GM12891 (cell line): ENCODE measurements around the gene ITPR1.

ENCODE experiments used
- DNase-seq: peaks from one replicate; pipeline ENCODE4 v3.0.0; 2011; ENCODE audit warnings: low spot score; ENCODE audit not compliant: insufficient read length
- FAIRE-seq: peaks from 2 replicates; lab custom pipeline; 2011; peaks lifted over from hg19 to GRCh38; lab: Jason Lieb, UNC
- PAX5 ChIP-seq: IDR thresholded peaks from 2 replicates; pipeline ENCODE4 v1.6.1; 2011; ENCODE audit warnings: low read length, moderate library complexity, mild to moderate bottlenecking; ENCODE audit not compliant: insufficient read depth, severe bottlenecking
- POLR2A ChIP-seq: IDR thresholded peaks from 2 replicates; pipeline ENCODE4 v1.6.1; 2011; ENCODE audit warnings: low read depth, low read length, control low read depth
- POLR2AphosphoS5 ChIP-seq: IDR thresholded peaks from 2 replicates; pipeline ENCODE4 v1.6.1; 2011; ENCODE audit warnings: low read depth, low read length, control low read depth
- POU2F2 ChIP-seq: IDR thresholded peaks from 2 replicates; pipeline ENCODE4 v1.6.1; 2011; ENCODE audit warnings: low read depth, mild to moderate bottlenecking, control low read depth, low read length, moderate library complexity
- SPI1 ChIP-seq: IDR thresholded peaks from 2 replicates; pipeline ENCODE4 v1.6.1; 2011; ENCODE audit warnings: low read depth, low read length, control low read depth
- TAF1 ChIP-seq: IDR thresholded peaks from 2 replicates; pipeline ENCODE4 v1.6.1; 2011; ENCODE audit warnings: low read depth, low read length, control low read depth

The ITPR1 gene

DNA sequence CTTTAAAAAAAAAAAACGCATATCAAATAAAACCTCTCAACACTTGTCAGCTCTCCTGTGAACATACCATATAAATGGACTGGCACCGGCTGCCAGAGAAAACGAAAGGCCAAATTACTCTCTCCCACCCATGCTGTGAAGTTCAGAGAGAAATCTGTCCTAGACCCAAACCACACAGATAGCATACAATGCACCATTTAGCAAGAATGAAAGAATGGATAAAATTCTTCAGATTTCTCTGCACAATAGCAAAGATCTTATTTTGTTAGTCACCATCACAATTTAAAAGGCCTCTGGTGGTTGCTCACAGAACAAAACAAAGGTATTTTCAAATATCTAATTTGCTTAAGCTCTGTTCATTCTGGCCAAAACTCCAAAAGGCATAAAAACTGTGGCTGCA is 392.2 kb downstream of the ITPR1 start:
- DNase-seq (no peak), FAIRE-seq (no peak)
- TF ChIP-seq POLR2A, result no peak
- no peak for TF ChIP-seq TAF1
- TF ChIP-seq POU2F2, result no peak
- TF ChIP-seq POLR2AphosphoS5, result no peak
- no peak for TF ChIP-seq PAX5
- TF ChIP-seq SPI1, result no peak

- TF ChIP-seq POU2F2, result no peak
- no peak for TF ChIP-seq POLR2A
- TF ChIP-seq POLR2AphosphoS5, result no peak
- no peak for TF ChIP-seq SPI1
- TF ChIP-seq PAX5, result no peak
- TF ChIP-seq TAF1, result no peak
- FAIRE-seq (no peak), DNase-seq (no peak)
Observed at GRCh38 chr3:4886448-4886847, 393.3 kb downstream of the ITPR1 start.

- DNase-seq, result no peak
- FAIRE-seq, result no peak
- TF ChIP-seq POU2F2 (no peak), POLR2A (no peak), POLR2AphosphoS5 (no peak), TAF1 (no peak), PAX5 (no peak), SPI1 (no peak)
Observed at GRCh38 chr3:4887177-4887576, 394.0 kb downstream of the ITPR1 start.

GRCh38 chr3:4888913-4889846 is 396.0 kb downstream of the ITPR1 start:
- TF ChIP-seq PAX5 (no peak), POLR2A (no peak), POU2F2 (0 out of 2 replicates have a peak, but pooled peaks have one; percentile 15)
- DNase-seq, result no peak
- FAIRE-seq, result peak; percentile 87

DNA sequence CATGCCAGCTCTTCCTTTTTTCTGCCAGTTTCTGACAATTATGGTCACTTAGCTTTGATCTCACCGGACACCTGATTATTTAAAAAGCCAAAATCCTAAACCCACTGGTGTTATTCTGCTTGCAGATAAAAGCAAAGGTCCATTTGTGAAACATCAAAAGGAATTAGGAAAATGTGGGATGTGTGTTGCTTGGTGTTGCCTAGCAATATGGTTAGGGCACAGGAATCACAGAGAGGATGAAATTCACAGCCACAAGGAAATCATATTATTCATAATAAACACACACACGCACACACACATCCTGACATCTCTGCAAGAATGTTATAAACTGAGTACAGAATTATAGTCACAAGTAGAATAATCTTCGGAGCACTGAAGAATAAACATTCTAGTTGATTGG is 396.7 kb downstream of the ITPR1 start:
- TF ChIP-seq POLR2A (no peak), POU2F2 (no peak), SPI1 (no peak), TAF1 (no peak), PAX5 (no peak), POLR2AphosphoS5 (no peak)
- DNase-seq (no peak), FAIRE-seq (no peak)

GRCh38 chr3:4894891-4895530 is 401.9 kb downstream of the ITPR1 start:
- TF ChIP-seq PAX5, result no peak
- TF ChIP-seq SPI1, result no peak
- TF ChIP-seq POLR2AphosphoS5, result no peak
- no peak for TF ChIP-seq TAF1
- FAIRE-seq, result no peak
- no peak for DNase-seq

GRCh38 chr3:4895838-4896237 is 402.7 kb downstream of the ITPR1 start:
- no peak for FAIRE-seq
- TF ChIP-seq POU2F2 (no peak), PAX5 (no peak), SPI1 (no peak), POLR2A (no peak), TAF1 (no peak), POLR2AphosphoS5 (no peak)

More at GRCh38 chr3:4895838-4896237, 402.7 kb downstream of the ITPR1 start:
- DNase-seq, result no peak
